HL-60 (cell line): ENCODE data around the gene FAM76B.

ENCODE experiments used
- CTCF ChIP-seq: IDR thresholded peaks from one replicate; pipeline ENCODE4 v1.5.1; 2011; ENCODE audit warnings: low read length, control low read depth, inconsistent platforms; ENCODE audit not compliant: insufficient read depth
- GABPA ChIP-seq: IDR thresholded peaks from 2 replicates; pipeline ENCODE4 v1.6.1; 2012; ENCODE audit warnings: low read depth
- POLR2AphosphoS5 ChIP-seq: IDR thresholded peaks from 2 replicates; pipeline ENCODE4 v1.6.1; 2012; ENCODE audit warnings: low read depth

GRCh38 chr11:95764267-95764898, 25.2 kb downstream of the FAM76B start:
- peak; percentile 11 for TF ChIP-seq CTCF
- no peak for TF ChIP-seq POLR2AphosphoS5
- TF ChIP-seq GABPA, result no peak
